Karpas-422 (cell line): ENCODE results near the gene NFATC1. TPM values are rescaled to one million over a fixed set of nuclear protein-coding genes. Genes with fewer than 3 reads are reported as not detected.

ENCODE experiments used
- DNase-seq: peaks from one replicate; pipeline ENCODE4 v3.0.0-alpha.2; 2015
- H2AFZ ChIP-seq: fragments of 200-600 bp; sonication (generic); 2 replicates; pipeline ENCODE4 v1.6.1; 2014; ENCODE audit warnings: antibody characterized with exemption, low read length, mixed read lengths
- H3K27ac ChIP-seq: fragments of 200-600 bp; sonication (generic); 2 replicates; pipeline ENCODE4 v1.5.1; 2014; ENCODE audit warnings: mild to moderate bottlenecking, low read length, moderate library complexity
- H3K27me3 ChIP-seq: fragments of 200-600 bp; sonication (generic); 2 replicates; pipeline ENCODE4 v1.6.1; 2014; ENCODE audit warnings: low read length, mixed read lengths
- H3K36me3 ChIP-seq: fragments of 200-600 bp; sonication (generic); 2 replicates; pipeline ENCODE4 v1.6.1; 2014; ENCODE audit warnings: low read length, mixed read lengths; ENCODE audit not compliant: insufficient read depth
- H3K4me1 ChIP-seq: fragments of 200-600 bp; sonication (generic); 2 replicates; pipeline ENCODE4 v1.6.1; 2014; ENCODE audit warnings: mild to moderate bottlenecking, low read length, mixed read lengths
- H3K4me2 ChIP-seq: fragments of 200-600 bp; sonication (generic); 2 replicates; pipeline ENCODE4 v1.6.1; 2014; ENCODE audit warnings: low read length, low read depth, mild to moderate bottlenecking; ENCODE audit not compliant: poor library complexity, severe bottlenecking
- H3K4me3 ChIP-seq: fragments of 200-600 bp; sonication (generic); 2 replicates; pipeline ENCODE4 v1.5.1; 2014; ENCODE audit warnings: mild to moderate bottlenecking, antibody characterized with exemption, low read length, mixed read lengths
- H3K79me2 ChIP-seq: fragments of 200-600 bp; sonication (generic); 2 replicates; pipeline ENCODE4 v1.6.1; 2014; ENCODE audit warnings: mild to moderate bottlenecking, low read length, mixed read lengths
- H3K9ac ChIP-seq: fragments of 200-600 bp; sonication (generic); 2 replicates; pipeline ENCODE4 v1.6.0; 2014; ENCODE audit warnings: low read length
- H3K9me2 ChIP-seq: fragments of 200-600 bp; sonication (generic), shearing (Covaris generic); replicated peaks from 2 replicates; pipeline ENCODE4 v1.6.0; 2014; ENCODE audit warnings: mild to moderate bottlenecking, low read length, moderate library complexity; ENCODE audit not compliant: insufficient read depth
- H3K9me3 ChIP-seq: fragments of 300-700, 200-600 bp; sonication (generic); 2 replicates; pipeline ENCODE4 v1.6.1; 2014; ENCODE audit warnings: low read length, mixed read lengths
- H4K20me1 ChIP-seq: fragments of 200-600 bp; sonication (generic); 2 replicates; pipeline ENCODE4 v1.6.1; 2014; ENCODE audit warnings: mild to moderate bottlenecking, antibody characterized with exemption, low read length, low read depth; ENCODE audit not compliant: insufficient read depth
- total RNA-seq: library from RNA; depleted of rRNA; stranded (reverse); fragments of >200 nt; shearing (Covaris generic); gene quantifications from 2 replicates; pipeline ENCODE4 v1.2.3, GENCODE V29; 2014; ENCODE audit warnings: low replicate concordance

NFATC1 gene
- total RNA-seq, 1 experiment from 2014 or later: 46.1 TPM

DNA sequence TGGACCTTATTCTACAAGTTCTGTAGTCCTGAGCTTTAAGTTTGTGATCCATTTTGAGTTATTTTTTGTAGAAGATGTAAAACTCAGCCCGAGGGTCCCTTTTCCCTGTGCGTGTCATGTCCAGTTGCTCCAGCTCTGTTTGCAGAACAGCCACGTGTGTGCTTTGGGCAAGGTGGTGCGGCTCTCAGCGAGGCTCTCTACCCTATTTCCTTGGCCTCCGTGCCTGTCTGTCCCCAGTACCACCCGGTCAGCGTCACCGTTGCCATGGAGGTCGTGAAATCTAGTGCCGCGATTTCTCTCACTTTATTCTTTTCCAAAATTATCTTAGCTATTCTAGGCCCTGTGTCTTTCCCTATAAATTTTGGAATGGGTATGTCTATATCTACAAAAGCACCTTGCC, 142.9 kb downstream of the NFATC1 start:
- no peaks in the 10 kb centered on the region for H4K20me1 ChIP-seq
- H3K4me3 ChIP-seq: no peak overlapping the region
- H3K9ac ChIP-seq: no peak overlapping the region
- no peak overlapping the region for H3K27ac ChIP-seq
- H3K4me2 ChIP-seq: no peak overlapping the region
- H3K79me2 ChIP-seq: no peaks in the 10 kb centered on the region
- no peak for DNase-seq
- peaks cover 7% of the 10 kb centered on the region for H3K4me1 ChIP-seq
- H3K36me3 ChIP-seq: peaks cover 9% of the 10 kb centered on the region
- no peaks in the 10 kb centered on the region for H3K9me2 ChIP-seq
- no peak overlapping the region for H2AFZ ChIP-seq
- H3K9me3 ChIP-seq: peaks cover 6% of the 10 kb centered on the region
- H3K27me3 ChIP-seq: no peaks in the 10 kb centered on the region

- H3K9me3 ChIP-seq: peaks cover 6% of the 10 kb centered on the region
- H3K27ac ChIP-seq: no peak overlapping the region
- no peak for DNase-seq
- H3K27me3 ChIP-seq: no peaks in the 10 kb centered on the region
- H3K36me3 ChIP-seq: peaks cover 9% of the 10 kb centered on the region
- H3K79me2 ChIP-seq: no peaks in the 10 kb centered on the region
- H3K4me1 ChIP-seq: peaks cover 7% of the 10 kb centered on the region
- H3K4me3 ChIP-seq: no peak overlapping the region
- no peak overlapping the region for H2AFZ ChIP-seq
- no peaks in the 10 kb centered on the region for H4K20me1 ChIP-seq
- H3K9ac ChIP-seq: no peak overlapping the region
- no peaks in the 10 kb centered on the region for H3K9me2 ChIP-seq
- H3K4me2 ChIP-seq: no peak overlapping the region
Measured at GRCh38 chr18:79540161-79540903, 144.6 kb downstream of the NFATC1 start.

DNA sequence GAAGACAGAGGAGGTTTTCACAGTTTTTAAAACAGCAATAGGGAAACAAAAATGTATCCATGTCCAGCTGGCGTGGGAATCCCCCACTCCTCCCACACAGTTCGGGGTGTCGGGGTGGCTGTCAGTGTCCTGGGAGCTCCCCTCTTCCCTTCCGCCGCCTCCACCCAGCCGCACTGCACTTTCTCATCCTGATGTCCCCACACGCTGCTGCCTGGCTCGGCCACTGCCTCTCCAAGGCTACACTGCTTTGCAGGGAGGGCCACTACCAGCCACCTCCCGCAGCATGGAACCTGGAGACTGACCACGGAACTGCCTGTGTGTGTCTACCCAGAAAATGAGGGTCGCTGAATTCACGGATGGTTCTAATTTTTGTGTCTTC, 145.2 kb downstream of the NFATC1 start:
- H3K9ac ChIP-seq: no peak overlapping the region
- peaks cover 7% of the 10 kb centered on the region for H3K4me1 ChIP-seq
- no peak overlapping the region for H2AFZ ChIP-seq
- H3K27me3 ChIP-seq: no peaks in the 10 kb centered on the region
- no peaks in the 10 kb centered on the region for H4K20me1 ChIP-seq
- H3K79me2 ChIP-seq: no peaks in the 10 kb centered on the region
- H3K4me3 ChIP-seq: no peak overlapping the region
- no peak for DNase-seq
- H3K9me2 ChIP-seq: no peaks in the 10 kb centered on the region
- H3K36me3 ChIP-seq: peaks cover 9% of the 10 kb centered on the region
- H3K4me2 ChIP-seq: no peak overlapping the region
- H3K9me3 ChIP-seq: peaks cover 6% of the 10 kb centered on the region
- no peak overlapping the region for H3K27ac ChIP-seq

DNA sequence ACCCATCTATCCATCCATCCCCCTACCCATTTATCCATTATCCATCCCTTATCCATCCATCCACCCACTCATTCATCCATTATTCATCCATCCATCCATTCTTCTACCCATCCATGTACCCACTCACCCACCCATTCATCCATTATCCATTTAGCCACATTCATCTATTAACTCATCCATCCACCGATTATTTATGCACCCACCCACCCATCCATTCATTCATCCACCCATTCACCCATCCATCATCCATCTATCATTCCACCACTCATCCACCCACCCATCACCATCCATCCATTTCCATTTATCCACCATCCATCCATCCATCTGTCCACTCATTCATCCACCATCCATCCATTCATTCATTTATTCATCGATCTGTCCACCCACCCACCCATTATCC, 146.5 kb downstream of the NFATC1 start:
- H3K27me3 ChIP-seq: no peaks in the 10 kb centered on the region
- 0 out of 2 replicates have a peak, but pooled peaks cover 3% of the 10 kb centered on the region for H4K20me1 ChIP-seq
- no peak overlapping the region for H2AFZ ChIP-seq
- no peak overlapping the region for H3K27ac ChIP-seq
- H3K36me3 ChIP-seq: peaks cover 9% of the 10 kb centered on the region
- H3K4me3 ChIP-seq: no peak overlapping the region
- H3K9ac ChIP-seq: no peak overlapping the region
- no peaks in the 10 kb centered on the region for H3K9me2 ChIP-seq
- H3K9me3 ChIP-seq: peaks cover 6% of the 10 kb centered on the region
- H3K4me1 ChIP-seq: peaks cover 7% of the 10 kb centered on the region
- no peak for DNase-seq
- no peaks in the 10 kb centered on the region for H3K79me2 ChIP-seq
- H3K4me2 ChIP-seq: no peak overlapping the region

- Histone ChIP-seq H3K27me3 (no peaks in the 10 kb centered on the region), H3K27ac (no peak overlapping the region), H4K20me1 (0 out of 2 replicates have a peak, but pooled peaks cover 3% of the 10 kb centered on the region), H3K4me2 (no peak overlapping the region), H3K9me3 (no peaks in the 10 kb centered on the region; the same call in 1 of the 2 replicates), H3K4me1 (peaks cover 7% of the 10 kb centered on the region), H3K9me2 (no peaks in the 10 kb centered on the region), H3K36me3 (peaks cover 2% of the 10 kb centered on the region), H2AFZ (no peak overlapping the region), H3K79me2 (no peaks in the 10 kb centered on the region), H3K4me3 (no peak overlapping the region), H3K9ac (no peak overlapping the region)
- DNase-seq: no peak
Measured at GRCh38 chr18:79542876-79543750, 147.4 kb downstream of the NFATC1 start.

DNA sequence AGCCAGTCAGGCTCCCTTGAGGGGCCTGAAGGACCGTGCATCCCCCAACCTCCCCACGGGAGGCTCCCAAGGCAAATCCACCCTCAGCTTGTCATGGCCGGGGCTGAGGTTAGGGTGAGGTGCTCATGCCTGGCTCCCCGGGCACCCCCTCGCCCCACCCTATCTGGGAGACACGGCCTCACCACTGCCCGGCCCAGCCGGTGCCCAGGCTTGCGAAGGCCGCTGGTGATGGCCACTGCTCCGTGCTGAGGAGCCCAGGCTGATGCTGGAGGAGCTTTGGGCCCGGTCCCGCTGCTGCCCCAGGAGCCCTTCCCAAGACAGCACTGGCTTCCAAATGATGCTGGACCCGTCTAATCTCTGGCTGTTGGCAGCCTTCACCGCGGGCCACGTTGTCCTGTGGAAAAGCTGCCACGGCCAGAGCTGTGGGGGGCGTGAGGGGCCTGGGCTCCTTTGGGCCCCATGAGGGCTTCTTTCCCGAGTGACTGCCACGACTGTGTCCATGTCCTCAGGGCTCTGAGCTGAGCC, 148.2 kb downstream of the NFATC1 start:
- no peaks in the 10 kb centered on the region for H3K36me3 ChIP-seq
- H2AFZ ChIP-seq: no peak overlapping the region
- no peaks in the 10 kb centered on the region for H3K9me2 ChIP-seq
- no peak overlapping the region for H3K9ac ChIP-seq
- no peaks in the 10 kb centered on the region for H3K9me3 ChIP-seq
- no peak for DNase-seq
- H3K4me3 ChIP-seq: no peak overlapping the region
- H4K20me1 ChIP-seq: 0 out of 2 replicates have a peak, but pooled peaks cover 3% of the 10 kb centered on the region
- no peak overlapping the region for H3K27ac ChIP-seq
- no peaks in the 10 kb centered on the region for H3K79me2 ChIP-seq
- H3K4me2 ChIP-seq: no peak overlapping the region
- peaks cover 7% of the 10 kb centered on the region for H3K4me1 ChIP-seq
- no peaks in the 10 kb centered on the region for H3K27me3 ChIP-seq

DNA sequence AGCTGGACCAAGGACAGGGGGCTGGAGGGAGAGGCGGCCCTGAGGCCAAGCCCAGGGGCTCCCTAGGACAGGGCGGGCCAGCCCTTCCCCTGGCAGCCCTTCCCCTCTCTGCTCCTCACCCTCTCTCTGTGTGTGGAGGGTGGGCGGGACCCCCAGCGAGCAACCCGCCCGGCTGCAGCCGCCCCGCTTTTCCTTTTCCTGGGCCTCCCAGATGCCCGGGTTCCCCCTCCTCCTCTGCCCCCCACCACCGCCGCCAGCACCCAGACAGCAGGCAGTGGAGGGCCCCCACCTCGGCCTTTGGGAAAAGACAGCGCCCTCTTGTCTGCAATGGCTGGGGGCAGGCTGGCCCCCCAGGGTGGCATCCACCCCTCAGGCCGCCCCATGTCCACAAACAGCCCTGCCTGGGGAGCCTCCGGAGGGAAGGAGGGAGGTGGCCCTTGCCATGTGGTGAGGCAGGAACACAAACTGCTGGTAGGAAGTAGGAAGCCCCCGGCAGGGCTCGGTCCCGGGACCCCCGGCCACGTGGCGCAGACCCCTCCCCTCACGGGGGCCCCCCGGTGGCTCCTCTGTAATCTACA, 148.7 kb downstream of the NFATC1 start:
- Histone ChIP-seq H3K27me3 (no peaks in the 10 kb centered on the region), H3K27ac (no peak overlapping the region), H3K4me1 (peaks cover 7% of the 10 kb centered on the region), H3K36me3 (no peaks in the 10 kb centered on the region), H2AFZ (no peak overlapping the region), H3K4me2 (no peak overlapping the region), H4K20me1 (0 out of 2 replicates have a peak, but pooled peaks cover 3% of the 10 kb centered on the region), H3K9ac (no peak overlapping the region), H3K79me2 (no peaks in the 10 kb centered on the region), H3K9me3 (no peaks in the 10 kb centered on the region), H3K9me2 (no peaks in the 10 kb centered on the region), H3K4me3 (no peak overlapping the region)
- no peak for DNase-seq

DNA sequence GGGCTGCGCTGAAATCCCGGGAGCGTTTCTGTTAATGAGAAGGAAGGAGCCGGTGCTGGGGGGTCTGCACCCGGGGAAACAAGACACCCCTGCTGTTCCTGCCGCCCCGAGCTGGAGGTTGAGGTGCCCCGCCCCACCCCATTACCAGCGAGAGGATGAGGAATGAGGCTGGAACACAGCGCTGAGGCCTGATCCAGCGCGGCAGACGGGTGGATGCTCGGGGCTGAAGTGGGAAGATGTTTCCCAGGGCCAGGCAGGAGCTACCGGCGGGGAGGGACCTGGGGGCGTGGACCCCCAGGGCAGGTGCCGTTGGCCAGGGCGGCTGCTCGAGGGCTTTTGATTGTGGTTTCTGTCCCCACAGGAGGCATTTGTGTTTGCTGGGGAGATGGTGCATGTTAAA, 149.5 kb downstream of the NFATC1 start:
- H3K27me3 ChIP-seq: no peaks in the 10 kb centered on the region
- DNase-seq: no peak
- H3K4me2 ChIP-seq: no peak overlapping the region
- H3K9me2 ChIP-seq: no peaks in the 10 kb centered on the region
- 0 out of 2 replicates have a peak, but pooled peaks cover 3% of the 10 kb centered on the region for H4K20me1 ChIP-seq
- no peaks in the 10 kb centered on the region for H3K36me3 ChIP-seq
- peaks cover 7% of the 10 kb centered on the region for H3K4me1 ChIP-seq
- no peak overlapping the region for H3K27ac ChIP-seq
- H3K4me3 ChIP-seq: no peak overlapping the region
- H3K9me3 ChIP-seq: no peaks in the 10 kb centered on the region
- no peak overlapping the region for H2AFZ ChIP-seq
- no peaks in the 10 kb centered on the region for H3K79me2 ChIP-seq
- H3K9ac ChIP-seq: no peak overlapping the region
